GM12873 (cell line): ENCODE measurements around the gene CCND2.

Source experiments
- TF ChIP-seq, protein P1 (sequence below): IDR thresholded peaks from 2 replicates; pipeline ENCODE4 v1.5.1; 2012; ENCODE audit warnings: low read depth, mild to moderate bottlenecking, moderate library complexity, low read length, control low read depth; ENCODE audit not compliant: insufficient read depth; ENCODE audit errors: missing control alignments

CCND2 gene

DNA sequence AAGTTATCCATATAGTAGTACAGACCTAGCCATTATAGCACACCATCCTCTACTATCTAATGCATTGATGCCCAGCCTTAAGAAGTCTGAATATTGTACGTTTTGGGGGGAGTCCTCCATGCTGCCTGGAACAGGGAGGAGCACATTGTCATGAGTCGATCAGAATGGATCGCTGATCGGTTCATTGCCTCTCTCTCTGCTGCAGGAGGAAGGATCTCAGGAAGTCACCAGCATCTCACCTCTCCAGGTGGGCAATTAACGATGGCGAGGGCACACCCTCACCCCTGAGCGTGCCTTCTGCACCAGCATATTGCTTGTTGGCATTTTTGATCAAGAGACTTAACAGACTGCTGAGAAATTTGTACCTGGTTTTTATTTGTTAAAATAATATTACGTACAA lies 11.5 kb downstream of the CCND2 start:
- TF ChIP-seq, protein P1, sequence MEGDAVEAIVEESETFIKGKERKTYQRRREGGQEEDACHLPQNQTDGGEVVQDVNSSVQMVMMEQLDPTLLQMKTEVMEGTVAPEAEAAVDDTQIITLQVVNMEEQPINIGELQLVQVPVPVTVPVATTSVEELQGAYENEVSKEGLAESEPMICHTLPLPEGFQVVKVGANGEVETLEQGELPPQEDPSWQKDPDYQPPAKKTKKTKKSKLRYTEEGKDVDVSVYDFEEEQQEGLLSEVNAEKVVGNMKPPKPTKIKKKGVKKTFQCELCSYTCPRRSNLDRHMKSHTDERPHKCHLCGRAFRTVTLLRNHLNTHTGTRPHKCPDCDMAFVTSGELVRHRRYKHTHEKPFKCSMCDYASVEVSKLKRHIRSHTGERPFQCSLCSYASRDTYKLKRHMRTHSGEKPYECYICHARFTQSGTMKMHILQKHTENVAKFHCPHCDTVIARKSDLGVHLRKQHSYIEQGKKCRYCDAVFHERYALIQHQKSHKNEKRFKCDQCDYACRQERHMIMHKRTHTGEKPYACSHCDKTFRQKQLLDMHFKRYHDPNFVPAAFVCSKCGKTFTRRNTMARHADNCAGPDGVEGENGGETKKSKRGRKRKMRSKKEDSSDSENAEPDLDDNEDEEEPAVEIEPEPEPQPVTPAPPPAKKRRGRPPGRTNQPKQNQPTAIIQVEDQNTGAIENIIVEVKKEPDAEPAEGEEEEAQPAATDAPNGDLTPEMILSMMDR = no peak

DNA sequence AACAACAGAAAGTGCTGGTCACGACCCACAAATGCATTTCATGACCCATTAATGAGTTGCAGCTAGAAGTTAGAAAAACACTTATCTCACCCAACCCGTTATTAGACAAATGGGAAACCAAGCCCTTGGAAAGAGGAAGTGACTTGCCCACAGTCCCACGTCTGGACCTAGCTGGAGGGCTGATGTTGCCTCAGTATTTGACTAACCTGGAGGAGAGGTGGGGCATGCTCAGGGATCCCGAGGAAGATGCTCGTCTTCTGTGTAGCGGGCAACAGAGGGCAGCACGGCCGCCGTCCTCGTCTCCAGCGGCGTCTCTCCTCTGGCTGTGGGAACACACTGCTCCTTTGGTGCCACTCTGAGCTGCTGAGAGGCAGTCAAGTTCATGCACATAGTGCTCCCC lies 12.7 kb downstream of the CCND2 start:
- TF ChIP-seq, protein P1 = no peak

DNA sequence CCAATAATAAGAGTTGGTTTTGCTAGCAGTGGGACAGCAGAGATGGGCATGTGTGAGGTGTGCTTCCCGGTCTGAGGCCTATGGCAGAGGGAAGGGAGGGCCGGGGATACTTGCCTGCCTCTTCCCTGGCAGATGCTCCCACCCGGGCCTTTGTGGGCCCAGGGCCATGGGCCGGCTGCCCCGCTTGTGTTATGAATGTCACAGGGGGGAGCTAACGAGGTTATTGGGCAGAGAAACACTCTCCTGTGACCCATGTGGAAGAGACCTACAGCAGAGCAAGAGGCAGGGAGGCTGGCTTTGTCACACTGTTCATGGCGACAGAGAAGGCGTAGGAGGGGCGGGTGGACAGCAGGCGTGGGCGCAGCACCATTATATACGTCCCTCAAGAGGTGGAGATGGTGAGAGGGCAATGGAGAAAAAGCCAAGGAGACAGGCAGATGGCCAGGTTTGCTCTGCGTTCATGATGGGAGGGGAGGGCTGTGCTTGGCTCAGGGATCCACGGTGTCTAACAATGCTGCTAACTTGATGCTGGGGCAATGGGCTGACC lies 13.3 kb downstream of the CCND2 start:
- TF ChIP-seq, protein P1 = no peak

DNA sequence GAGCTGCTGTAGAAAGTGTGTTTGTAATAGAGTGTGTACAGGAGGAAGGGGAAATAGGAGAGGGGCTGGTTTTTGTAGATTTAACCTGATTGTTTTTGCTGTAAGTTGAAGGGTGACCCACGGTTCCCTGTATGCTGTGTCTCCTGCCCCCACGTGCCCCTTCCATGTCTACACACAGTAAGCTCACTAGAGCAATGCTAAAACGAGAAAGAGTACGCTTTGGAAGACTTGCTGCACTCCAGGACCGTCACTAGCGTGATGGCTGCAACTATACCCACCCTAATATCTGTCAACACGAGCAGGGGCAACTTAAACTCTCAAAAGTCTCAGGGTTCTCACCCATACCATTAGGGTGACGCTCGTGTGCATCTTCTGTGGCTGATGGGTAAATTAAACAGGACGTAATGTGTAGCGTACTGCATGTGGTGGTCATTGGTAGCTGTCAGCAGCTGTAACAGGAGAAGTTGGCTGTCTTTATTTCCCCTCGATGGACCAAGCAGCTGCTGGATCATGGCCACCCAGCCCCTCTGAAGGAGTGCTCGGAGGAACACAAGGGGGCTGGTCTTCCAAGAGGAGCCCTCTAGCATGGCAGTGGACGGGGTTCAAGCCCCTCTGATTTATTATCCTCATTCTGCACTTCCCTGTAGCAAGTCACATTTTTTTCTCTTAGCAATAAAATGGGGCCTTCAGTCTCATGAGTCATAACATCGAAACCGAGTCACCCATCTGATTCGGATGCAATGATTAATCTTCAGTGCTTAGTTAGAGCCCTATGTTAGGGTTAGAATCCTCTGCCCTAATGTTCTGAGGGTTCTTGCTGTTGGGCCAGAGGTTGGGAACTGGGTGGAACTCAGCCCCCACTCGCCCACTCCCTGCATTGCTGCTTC lies 14.0 kb downstream of the CCND2 start:
- TF ChIP-seq, protein P1 = no peak

DNA sequence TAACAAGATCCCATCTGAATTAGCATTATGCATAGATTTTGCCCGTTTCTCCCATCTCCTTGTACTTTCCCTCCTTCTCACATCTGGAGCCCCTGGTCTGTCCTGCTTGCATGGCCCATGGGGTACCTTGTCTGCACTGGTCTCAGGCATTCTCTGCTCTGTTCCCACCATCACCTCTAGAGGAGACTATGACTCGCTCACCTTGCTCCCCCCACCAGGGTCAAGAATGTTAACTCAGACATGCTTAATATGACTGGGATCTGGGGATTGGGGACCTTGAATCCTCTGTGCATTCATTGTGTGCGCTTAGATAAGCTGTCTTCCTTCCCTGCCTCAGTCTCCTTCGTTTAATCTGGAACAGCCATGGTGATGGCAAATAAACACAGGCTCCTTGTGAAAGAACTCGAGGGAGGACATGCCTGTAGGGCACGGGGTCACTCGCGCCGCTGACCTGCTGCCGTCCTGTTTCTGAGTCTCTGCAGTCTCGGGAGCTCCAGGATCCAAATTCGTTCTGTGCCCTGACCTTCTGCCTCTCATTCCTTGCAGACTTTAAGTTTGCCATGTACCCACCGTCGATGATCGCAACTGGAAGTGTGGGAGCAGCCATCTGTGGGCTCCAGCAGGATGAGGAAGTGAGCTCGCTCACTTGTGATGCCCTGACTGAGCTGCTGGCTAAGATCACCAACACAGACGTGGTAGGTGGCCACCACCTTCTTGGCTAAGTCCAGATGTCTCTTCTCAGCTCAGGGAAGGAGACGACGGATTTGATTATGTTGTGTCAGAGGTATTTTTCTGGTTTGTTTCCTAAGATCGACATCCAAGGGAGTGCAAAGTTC lies 15.0 kb downstream of the CCND2 start:
- TF ChIP-seq, protein P1 = no peak

- TF ChIP-seq, protein P1 = no peak
Measured at GRCh38 chr12:4289231-4289878, 15.8 kb downstream of the CCND2 start.
